K562 (cell line): ENCODE measurements around the gene MTF1. TPM values are rescaled to one million over a fixed set of nuclear protein-coding genes. Genes with fewer than 3 reads are reported as not detected.

Source experiments
- CCNT2 ChIP-seq: IDR thresholded peaks from 2 replicates; pipeline ENCODE4 v1.6.1; 2011; ENCODE audit warnings: borderline replicate concordance, low read depth, mild to moderate bottlenecking, moderate library complexity, mixed read lengths, low read length; ENCODE audit not compliant: insufficient read length; ENCODE audit errors: extremely low read depth
- CLOCK ChIP-seq: fragments of 250-450 bp; sonication (Bioruptor Pico); IDR thresholded peaks from 2 replicates; pipeline ENCODE4 v1.4.0; 2020; ENCODE audit warnings: mild to moderate bottlenecking, moderate library complexity, borderline replicate concordance
- E2F3 ChIP-seq: fragments of 250-450 bp; sonication (Bioruptor Pico); IDR thresholded peaks from 2 replicates; pipeline ENCODE4 v1.4.0; 2020; ENCODE audit warnings: mild to moderate bottlenecking
- E4F1 ChIP-seq: fragments of 250-450 bp; sonication (Bioruptor Pico); IDR thresholded peaks from 2 replicates; pipeline ENCODE4 v1.5.0; 2021; ENCODE audit warnings: mild to moderate bottlenecking, borderline replicate concordance
- FOXM1 ChIP-seq, 2 experiments: fragments of 450-650 bp in 1 of 2; sonication (generic) in 1 of 2; formaldehyde crosslinking in 1 of 2; IDR thresholded peaks; 2 replicates each; pipeline versions ENCODE4 v1.6.1 to v1.9.0; 2017 to 2022; ENCODE audit warnings: low read depth in 2 of 2, mild to moderate bottlenecking in 2 of 2, missing genetic modification reagents in 1 of 2, moderate library complexity in 1 of 2
- JUND ChIP-seq, 2 experiments: IDR thresholded peaks; 2 replicates in 1 of 2; 3 replicates in 1 of 2; pipeline ENCODE4 v1.6.1; 2011; ENCODE audit warnings: borderline replicate concordance in 2 of 2, low read depth in 2 of 2, low read length in 2 of 2, improper control_type of control experiment in 1 of 2, missing biosample characterization in 1 of 2, missing genetic modification characterization in 1 of 2, missing genetic modification reagents in 1 of 2
- RBFOX2 ChIP-seq: fragments of 200-400 bp; formaldehyde crosslinking; IDR thresholded peaks from 2 replicates; pipeline ENCODE4 v1.6.1; 2017; ENCODE audit warnings: low read depth, mild to moderate bottlenecking, low read length, moderate library complexity
- SAP30 ChIP-seq: fragments of 200-600 bp; sonication (generic); IDR thresholded peaks from 2 replicates; pipeline ENCODE4 v1.6.1; 2012; ENCODE audit warnings: borderline replicate concordance, low read depth, mild to moderate bottlenecking, moderate library complexity, low read length, control low read depth, inconsistent platforms; ENCODE audit not compliant: insufficient read depth, poor library complexity, severe bottlenecking
- TEAD1 ChIP-seq, 2 experiments: fragments of 450-650 bp in 1 of 2; sonication (generic) in 1 of 2; formaldehyde crosslinking; IDR thresholded peaks; 2 replicates each; pipeline versions ENCODE4 v1.4.0 to v1.8.0; 2020 to 2022; ENCODE audit warnings: mild to moderate bottlenecking in 2 of 2, missing genetic modification reagents in 1 of 2
- YY1 ChIP-seq, 3 experiments: IDR thresholded peaks; 2 replicates each; pipeline ENCODE4 v1.6.1; 2011; ENCODE audit warnings: low read length in 2 of 3, mild to moderate bottlenecking in 2 of 3, moderate library complexity in 2 of 3, borderline replicate concordance in 1 of 3, control low read depth in 1 of 3, low read depth in 1 of 3; ENCODE audit not compliant: insufficient read depth in 3 of 3, insufficient replicate concordance in 2 of 3, control insufficient read depth in 1 of 3, insufficient read length in 1 of 3; ENCODE audit errors: extremely low read depth in 1 of 3
- ZNF143 ChIP-seq: sonication (generic); formaldehyde crosslinking; IDR thresholded peaks from 2 replicates; pipeline ENCODE4 v1.9.0; 2022; ENCODE audit warnings: mild to moderate bottlenecking, missing genetic modification reagents
- ZNF740 ChIP-seq, 3 experiments: fragments of 200-800 bp in 1 of 3; sonication (Bioruptor generic) in 1 of 3; sonication (generic) in 1 of 3; formaldehyde crosslinking in 1 of 3; IDR thresholded peaks; 2 replicates each; pipeline versions ENCODE4 v1.6.1 to v1.8.0; 2016 to 2022; ENCODE audit warnings: mild to moderate bottlenecking in 2 of 3, missing compliant biosample characterization in 2 of 3, missing genetic modification characterization in 2 of 3, missing genetic modification reagents in 1 of 3
- ZNF76 ChIP-seq: fragments of 250-450 bp; sonication (Bioruptor Pico); IDR thresholded peaks from 2 replicates; pipeline ENCODE4 v1.4.0; 2020; ENCODE audit warnings: mild to moderate bottlenecking, moderate library complexity, borderline replicate concordance
- polyA plus RNA-seq, 8 experiments: library from polyadenylated mRNA; depleted of rRNA in 4 of 8; stranded (reverse) in 5 of 8; unstranded in 3 of 8; fragments of >200 nt; fragmentation: Nextera tagmentation in 2 of 8; fragmentation: Illumina TruSeq in 1 of 8; extraction: Ambion mirVana in 2 of 8; extraction: Trizol in 1 of 8; gene quantifications; 2 replicates each; pipeline versions ENCODE4 v1.2.1 to v1.2.3, GENCODE V29; 2011 to 2014; ENCODE audit warnings: inconsistent platforms in 1 of 8, missing spikeins in 1 of 8
- total RNA-seq, 7 experiments: library from RNA; depleted of rRNA in 6 of 7; stranded (reverse); fragments of >200 nt in 6 of 7; fragmentation: Illumina TruSeq in 2 of 7; extraction: Trizol in 2 of 7; gene quantifications; 2 replicates each; pipeline versions ENCODE4 v1.2.1 to v1.2.3, GENCODE V29; 2011 to 2021; ENCODE audit warnings: low replicate concordance in 1 of 7

Gene MTF1
- total and polyA plus RNA-seq, 9 of the 15 experiments (the other 6 are each of a cell fraction or from before 2014, with no cell fraction given): 1.1 to 12.2 (median 4.3) TPM

GRCh38 chr1:37808369-37809319 lies 50.7 kb downstream of the MTF1 start (continued):
- TF ChIP-seq YY1 (IDR thresholded peaks at IDR 0.05; ENCODE audit: borderline replicate concordance in 1 of 3, control insufficient read depth in 1 of 3, extremely low read depth in 1 of 3, insufficient read depth in 3 of 3, insufficient read length in 1 of 3, insufficient replicate concordance in 2 of 3, low read depth in 1 of 3, low read length in 2 of 3): peak in 2 of 3 experiments; percentile 31 to 46
- TF ChIP-seq JUND (IDR thresholded peaks at IDR 0.05; ENCODE audit: borderline replicate concordance, low read depth, low read length): no peak
- peak; percentile 12; the same call in 1 of the 3 replicates for TF ChIP-seq JUND (tag; IDR thresholded peaks at IDR 0.05; ENCODE audit: borderline replicate concordance, low read depth, low read length)
- peak; percentile 62; the same call in 1 of the 2 replicates for TF ChIP-seq ZNF740 (CRISPR knock-in tag; IDR thresholded peaks at IDR 0.05)
- TF ChIP-seq ZNF740 (tag; IDR thresholded peaks at IDR 0.05): peak in 1 of 2 experiments; percentile 75; a peak in 2 of 4 replicates
- no peak for TF ChIP-seq E4F1 (CRISPR knock-in tag)
- no peak for TF ChIP-seq ZNF76
- peak; percentile 12 for TF ChIP-seq SAP30
- peak in 1 of 2 experiments; percentile 54; a peak in 1 of 4 replicates for TF ChIP-seq TEAD1 (CRISPR knock-in tag; IDR thresholded peaks at IDR 0.05)
- TF ChIP-seq E2F3 (CRISPR knock-in tag): 0 out of 2 replicates have a peak, but pooled peaks have one; percentile 28
- no peak for TF ChIP-seq FOXM1 (IDR thresholded peaks at IDR 0.05; ENCODE audit: low read depth)
- TF ChIP-seq FOXM1 (CRISPR knock-in tag; IDR thresholded peaks at IDR 0.05; ENCODE audit: low read depth): no peak
- peak; percentile 31; the same call in 1 of the 2 replicates for TF ChIP-seq ZNF143 (CRISPR knock-in tag)
- TF ChIP-seq RBFOX2: peak; percentile 18; the same call in 1 of the 2 replicates
- no peak for TF ChIP-seq CLOCK (CRISPR knock-in tag)
- TF ChIP-seq CCNT2: peak; percentile 18
